Esophagus (tissue), 2 donors: ENCODE data around the gene BLVRB. TPM values are rescaled to one million over a fixed set of nuclear protein-coding genes. Genes with fewer than 3 reads are reported as not detected.
"Not testable (repeated sequence)": the region's sequence is repeated elsewhere in the genome, so short reads cannot be mapped to it uniquely, and the experiment has no call there.

Experiments
- H3K27ac ChIP-seq, 2 donors: one replicate each; pipeline ENCODE4 v1.5.1; 2013; ENCODE audit warnings: low read depth in 2 of 2, mild to moderate bottlenecking in 2 of 2, inconsistent platforms in 1 of 2, low read length in 1 of 2, moderate library complexity in 1 of 2
- H3K27me3 ChIP-seq, 2 donors: one replicate each; pipeline ENCODE4 v1.6.1; 2013; ENCODE audit warnings: low read length in 2 of 2, control low read depth in 1 of 2, mild to moderate bottlenecking in 1 of 2; ENCODE audit not compliant: insufficient read depth in 2 of 2, control insufficient read depth in 1 of 2
- H3K36me3 ChIP-seq, 2 donors: one replicate each; pipeline ENCODE4 v1.6.1; 2013; ENCODE audit warnings: low read length in 1 of 2; ENCODE audit not compliant: control insufficient read depth in 2 of 2, insufficient read depth in 2 of 2
- H3K4me1 ChIP-seq, 2 donors: one replicate each; pipeline ENCODE4 v1.6.1; 2013; ENCODE audit warnings: low read length in 1 of 2; ENCODE audit not compliant: control insufficient read depth in 2 of 2, insufficient read depth in 2 of 2
- H3K4me3 ChIP-seq, 2 donors: one replicate each; pipeline ENCODE4 v1.5.1; 2013; ENCODE audit warnings: low read length in 2 of 2, mild to moderate bottlenecking in 2 of 2, low read depth in 1 of 2, moderate library complexity in 1 of 2
- H3K9me3 ChIP-seq, 2 donors: one replicate each; pipeline ENCODE4 v1.6.1; 2013; ENCODE audit warnings: mild to moderate bottlenecking in 2 of 2, low read depth in 1 of 2, low read length in 1 of 2, moderate library complexity in 1 of 2; ENCODE audit not compliant: control insufficient read depth in 2 of 2, insufficient read depth in 1 of 2
- WGBS, 2 donors: extraction: QIAGEN DNeasy Blood & Tissue Kit; methylation state at CpG; one replicate each; pipeline ENCODE4 v1.1.7; 2013; 5-methylcytosine and 5-hydroxymethylcytosine counted together
- polyA plus RNA-seq, 2 donors: library from polyadenylated mRNA; stranded (reverse); fragments of 200-250 nt; gene quantifications; one replicate each; pipeline ENCODE4 v1.2.3, GENCODE V29; 2013
- donor health status: healthy with polysubstance abuse.
- donor health status: Bipolar disorder and iron deficiency.

The BLVRB gene
- polyA plus RNA-seq, 2 donors = 213 to 241 TPM

GRCh38 chr19:40506099-40506498, 40.6 kb upstream of the BLVRB start:
- H3K4me1 ChIP-seq = no peaks in the 10 kb centered on the region
- WGBS, 2 donors = 62 to 72% methylated on average over 9 of the region's 9 CpGs
- H3K27ac ChIP-seq = no peak overlapping the region
- H3K9me3 ChIP-seq = no peaks in the 10 kb centered on the region
- no peaks in the 10 kb centered on the region for H3K27me3 ChIP-seq
- no peaks in the 10 kb centered on the region for H3K36me3 ChIP-seq
- no peak overlapping the region for H3K4me3 ChIP-seq

- Histone ChIP-seq H3K9me3 (no peaks in the 10 kb centered on the region), H3K4me1 (no peaks in the 10 kb centered on the region), H3K36me3 (no peaks in the 10 kb centered on the region), H3K27me3 (no peaks in the 10 kb centered on the region), H3K4me3 (no peak overlapping the region), H3K27ac (no peak overlapping the region)
- 32 to 48% methylated on average over 1 of the region's 1 CpG for WGBS, 2 donors
Measured at GRCh38 chr19:40503320-40503695, 37.8 kb upstream of the BLVRB start.

- 50 to 53% methylated on average over 6 of the region's 6 CpGs for WGBS, 2 donors
- H3K4me1 ChIP-seq = no peaks in the 10 kb centered on the region
Measured at GRCh38 chr19:40502647-40503319, 37.2 kb upstream of the BLVRB start.

GRCh38 chr19:40502081-40502480, 36.5 kb upstream of the BLVRB start:
- H3K27me3 ChIP-seq = no peaks in the 10 kb centered on the region
- 74 to 75% methylated on average over 13 of the region's 13 CpGs for WGBS, 2 donors
- H3K4me3 ChIP-seq = no peak overlapping the region
- no peaks in the 10 kb centered on the region for H3K9me3 ChIP-seq
- no peaks in the 10 kb centered on the region for H3K4me1 ChIP-seq
- peaks cover 0 to 2% of the 10 kb centered on the region in 2 donors for H3K36me3 ChIP-seq
- H3K27ac ChIP-seq = no peak overlapping the region

More at GRCh38 chr19:40502647-40503319, 37.2 kb upstream of the BLVRB start:
- Histone ChIP-seq H3K36me3 (no peaks in the 10 kb centered on the region), H3K27me3 (no peaks in the 10 kb centered on the region), H3K4me3 (no peak overlapping the region), H3K9me3 (no peaks in the 10 kb centered on the region), H3K27ac (no peak overlapping the region)

- H3K4me3 ChIP-seq = no peak overlapping the region
- WGBS, 2 donors = 75 to 89% methylated on average over 4 of the region's 4 CpGs
- peaks cover 0 to 3% of the 10 kb centered on the region in 2 donors for H3K36me3 ChIP-seq
Measured at GRCh38 chr19:40501599-40501998, 36.1 kb upstream of the BLVRB start.

GRCh38 chr19:40500678-40501530, 35.4 kb upstream of the BLVRB start:
- H3K4me3 ChIP-seq, H3K4me1 ChIP-seq, H3K27ac ChIP-seq, H3K27me3 ChIP-seq, H3K9me3 ChIP-seq, H3K36me3 ChIP-seq: not testable (repeated sequence)
- 79 to 88% methylated on average over 8 of the region's 8 CpGs for WGBS, 2 donors

More at GRCh38 chr19:40501599-40501998, 36.1 kb upstream of the BLVRB start:
- H3K27me3 ChIP-seq = no peaks in the 10 kb centered on the region
- H3K9me3 ChIP-seq = no peaks in the 10 kb centered on the region
- no peak overlapping the region for H3K27ac ChIP-seq
- H3K4me1 ChIP-seq = no peaks in the 10 kb centered on the region

GRCh38 chr19:40499320-40499719, 33.8 kb upstream of the BLVRB start:
- H3K4me1 ChIP-seq = no peaks in the 10 kb centered on the region
- WGBS, 2 donors = 77 to 80% methylated on average over 5 of the region's 5 CpGs
- no peaks in the 10 kb centered on the region for H3K9me3 ChIP-seq
- H3K27me3 ChIP-seq = no peaks in the 10 kb centered on the region
- H3K27ac ChIP-seq = no peak overlapping the region
- H3K36me3 ChIP-seq = peaks cover 0 to 3% of the 10 kb centered on the region in 2 donors
- H3K4me3 ChIP-seq = no peak overlapping the region

- Histone ChIP-seq H3K4me3 (no peak overlapping the region), H3K27me3 (no peaks in the 10 kb centered on the region), H3K4me1 (no peaks in the 10 kb centered on the region), H3K27ac (no peak overlapping the region), H3K9me3 (no peaks in the 10 kb centered on the region), H3K36me3 (peaks cover 0 to 3% of the 10 kb centered on the region in 2 donors)
- whole genome bisulfite sequencing, 2 donors = 88 to 91% methylated on average over 12 of the region's 12 CpGs
Measured at GRCh38 chr19:40497214-40497613, 31.7 kb upstream of the BLVRB start.

GRCh38 chr19:40494191-40494838, 28.8 kb upstream of the BLVRB start:
- no peaks in the 10 kb centered on the region for H3K9me3 ChIP-seq
- 69 to 71% methylated on average over 1 of the region's 1 CpG for WGBS, 2 donors
- no peaks in the 10 kb centered on the region for H3K4me1 ChIP-seq
- no peak overlapping the region for H3K27ac ChIP-seq
- H3K27me3 ChIP-seq = no peaks in the 10 kb centered on the region
- peaks cover 0 to 3% of the 10 kb centered on the region in 2 donors for H3K36me3 ChIP-seq
- no peak overlapping the region for H3K4me3 ChIP-seq
